Neural progenitor cell (in vitro differentiated cells): ENCODE data around the gene AKIRIN2. TPM values are rescaled to one million over a fixed set of nuclear protein-coding genes. Genes with fewer than 3 reads are reported as not detected.
A peak's percentile ranks its signal among the peaks of the same experiment; 100 is the strongest.
"Not testable (repeated sequence)": the region's sequence is repeated elsewhere in the genome, so short reads cannot be mapped to it uniquely, and the experiment has no call there.

ENCODE experiments used
- DNase-seq: peaks from one replicate; pipeline ENCODE4 v3.0.0-alpha.2; 2016; ENCODE audit warnings: low spot score
- H2AFZ ChIP-seq: fragments of 200-600 bp; sonication (generic); replicated peaks from 2 replicates; pipeline ENCODE4 v1.6.1; 2016; ENCODE audit warnings: antibody characterized with exemption
- H3F3A ChIP-seq: fragments of 200-600 bp; sonication (generic); 2 replicates; pipeline ENCODE4 v1.6.1; 2016; ENCODE audit warnings: antibody characterized with exemption, low read depth
- H3K27ac ChIP-seq: fragments of 200-600 bp; sonication (generic); 2 replicates; pipeline ENCODE4 v1.5.1; 2016; ENCODE audit warnings: mild to moderate bottlenecking
- H3K27me3 ChIP-seq: fragments of 200-600 bp; sonication (generic); 2 replicates; pipeline ENCODE4 v1.6.1; 2016; ENCODE audit warnings: mild to moderate bottlenecking, moderate library complexity
- H3K36me3 ChIP-seq: fragments of 200-600 bp; sonication (generic); 2 replicates; pipeline ENCODE4 v1.5.1; 2016
- H3K4me1 ChIP-seq: fragments of 200-600 bp; sonication (generic); 2 replicates; pipeline ENCODE4 v1.6.1; 2016; ENCODE audit warnings: mixed run types
- H3K4me2 ChIP-seq: fragments of 200-600 bp; sonication (generic); 2 replicates; pipeline ENCODE4 v1.6.1; 2016
- H3K4me3 ChIP-seq: fragments of 200-600 bp; sonication (generic); 2 replicates; pipeline ENCODE4 v1.5.1; 2016
- H3K79me2 ChIP-seq: fragments of 200-600 bp; sonication (generic); 2 replicates; pipeline ENCODE4 v1.6.1; 2016; ENCODE audit warnings: low read depth
- H3K9ac ChIP-seq: fragments of 200-600 bp; sonication (generic); 2 replicates; pipeline ENCODE4 v1.6.1; 2016
- H3K9me3 ChIP-seq: fragments of 200-600 bp; sonication (generic); 2 replicates; pipeline ENCODE4 v1.5.1; 2016; ENCODE audit warnings: low read depth
- H4K20me1 ChIP-seq: fragments of 200-600 bp; sonication (generic); 2 replicates; pipeline ENCODE4 v1.6.1; 2016; ENCODE audit warnings: low read depth
- H3K27ac Mint-ChIP-seq: 3 replicates; pipeline ENCODE4 v1.8.0; 2021; ENCODE audit warnings: mixed read lengths
- H3K27me3 Mint-ChIP-seq: 2 replicates; pipeline ENCODE4 v1.8.0; 2022; ENCODE audit warnings: low read depth, mild to moderate bottlenecking, inconsistent platforms, moderate library complexity, mixed read lengths; ENCODE audit not compliant: insufficient read depth
- H3K36me3 Mint-ChIP-seq: 3 replicates; pipeline ENCODE4 v1.8.0; 2021; ENCODE audit warnings: mixed read lengths
- H3K4me1 Mint-ChIP-seq: 3 replicates; pipeline ENCODE4 v1.8.0; 2021; ENCODE audit warnings: mixed read lengths
- H3K4me3 Mint-ChIP-seq: 3 replicates; pipeline ENCODE4 v1.8.0; 2021; ENCODE audit warnings: mild to moderate bottlenecking, moderate library complexity, mixed read lengths
- H3K9me3 Mint-ChIP-seq: 3 replicates; pipeline ENCODE4 v1.8.0; 2020; ENCODE audit warnings: mixed read lengths
- EZH2 ChIP-seq: fragments of 200-600 bp; sonication (generic); IDR thresholded peaks from 2 replicates; pipeline ENCODE4 v1.6.1; 2017; ENCODE audit warnings: antibody characterized with exemption, mild to moderate bottlenecking, moderate library complexity
- EZH2phosphoT487 ChIP-seq: fragments of 200-600 bp; sonication (generic); IDR thresholded peaks from 2 replicates; pipeline ENCODE4 v1.6.1; 2017; ENCODE audit warnings: antibody characterized with exemption
- total RNA-seq: library from RNA; depleted of rRNA; stranded (reverse); fragments of >200 nt; gene quantifications from 2 replicates; pipeline ENCODE4 v1.2.3, GENCODE V29; 2015; ENCODE audit warnings: low replicate concordance
- TF ChIP-seq, protein P1 (sequence below): fragments of 200-600 bp; sonication (generic); IDR thresholded peaks from 2 replicates; pipeline ENCODE4 v1.5.1; 2017; ENCODE audit warnings: antibody characterized with exemption, mild to moderate bottlenecking

Gene AKIRIN2
- total RNA-seq, 1 donor from 2014 or later: 76.7 TPM

DNA sequence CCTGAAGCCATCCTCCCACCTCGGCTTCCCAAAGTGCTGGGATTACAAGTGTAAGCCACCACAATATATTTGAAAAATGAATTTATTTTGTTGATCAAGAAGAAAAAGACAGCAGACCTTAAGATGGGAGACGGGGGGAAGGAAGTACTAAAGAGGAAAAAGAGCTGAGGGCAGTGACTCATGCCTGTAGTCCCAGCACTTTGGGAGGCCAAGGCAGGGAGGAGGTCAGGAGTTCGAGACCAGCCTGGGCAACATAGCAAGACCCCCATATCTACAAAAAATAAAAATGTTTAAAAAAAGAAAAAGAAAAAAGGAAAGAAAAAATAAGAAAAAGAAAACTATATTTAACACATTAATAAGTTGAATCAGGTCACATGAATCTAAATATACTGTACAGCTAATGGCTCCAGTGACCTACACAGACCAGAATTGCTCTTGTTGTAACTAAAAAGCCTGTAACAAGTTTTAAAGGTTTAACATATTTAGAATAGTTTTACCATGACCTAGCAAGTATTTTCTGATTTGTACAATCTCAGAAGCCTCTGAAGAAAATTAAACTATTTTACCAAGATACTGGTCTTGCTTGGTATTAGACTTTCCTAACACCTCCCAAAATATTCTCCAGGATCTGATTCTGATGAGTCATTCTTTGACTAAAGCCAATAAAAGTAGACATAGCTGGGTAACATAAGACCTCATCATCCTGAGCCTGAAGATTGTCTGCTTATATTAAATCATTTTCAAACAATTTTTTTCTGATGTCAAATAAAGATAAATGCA, 4.3 kb upstream of the AKIRIN2 start:
- Histone ChIP-seq H4K20me1 (peaks cover 3% of the 10 kb centered on the region), H3K4me2 (no peak overlapping the region), H3K36me3 (no peaks in the 10 kb centered on the region), H3K27me3 (no peaks in the 10 kb centered on the region), H3K4me3 (no peak overlapping the region), H3K4me1 (no peaks in the 10 kb centered on the region), H3K9me3 (no peaks in the 10 kb centered on the region), H3K9ac (no peak overlapping the region), H2AFZ (no peak overlapping the region), H3F3A (peaks cover 16% of the 10 kb centered on the region), H3K27ac (no peak overlapping the region), H3K79me2 (peaks cover 7% of the 10 kb centered on the region)
- TF ChIP-seq, protein P1, sequence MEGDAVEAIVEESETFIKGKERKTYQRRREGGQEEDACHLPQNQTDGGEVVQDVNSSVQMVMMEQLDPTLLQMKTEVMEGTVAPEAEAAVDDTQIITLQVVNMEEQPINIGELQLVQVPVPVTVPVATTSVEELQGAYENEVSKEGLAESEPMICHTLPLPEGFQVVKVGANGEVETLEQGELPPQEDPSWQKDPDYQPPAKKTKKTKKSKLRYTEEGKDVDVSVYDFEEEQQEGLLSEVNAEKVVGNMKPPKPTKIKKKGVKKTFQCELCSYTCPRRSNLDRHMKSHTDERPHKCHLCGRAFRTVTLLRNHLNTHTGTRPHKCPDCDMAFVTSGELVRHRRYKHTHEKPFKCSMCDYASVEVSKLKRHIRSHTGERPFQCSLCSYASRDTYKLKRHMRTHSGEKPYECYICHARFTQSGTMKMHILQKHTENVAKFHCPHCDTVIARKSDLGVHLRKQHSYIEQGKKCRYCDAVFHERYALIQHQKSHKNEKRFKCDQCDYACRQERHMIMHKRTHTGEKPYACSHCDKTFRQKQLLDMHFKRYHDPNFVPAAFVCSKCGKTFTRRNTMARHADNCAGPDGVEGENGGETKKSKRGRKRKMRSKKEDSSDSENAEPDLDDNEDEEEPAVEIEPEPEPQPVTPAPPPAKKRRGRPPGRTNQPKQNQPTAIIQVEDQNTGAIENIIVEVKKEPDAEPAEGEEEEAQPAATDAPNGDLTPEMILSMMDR: no peak
- TF ChIP-seq EZH2 (no peak), EZH2phosphoT487 (no peak)
- H3K4me1 Mint-ChIP-seq: peaks cover 8% of the 10 kb centered on the region
- H3K27ac Mint-ChIP-seq: no peak overlapping the region
- no peak for DNase-seq
- peaks cover 2% of the 10 kb centered on the region for H3K27me3 Mint-ChIP-seq
- no peaks in the 10 kb centered on the region for H3K36me3 Mint-ChIP-seq
- H3K4me3 Mint-ChIP-seq: no peak overlapping the region
- H3K9me3 Mint-ChIP-seq: no peaks in the 10 kb centered on the region

DNA sequence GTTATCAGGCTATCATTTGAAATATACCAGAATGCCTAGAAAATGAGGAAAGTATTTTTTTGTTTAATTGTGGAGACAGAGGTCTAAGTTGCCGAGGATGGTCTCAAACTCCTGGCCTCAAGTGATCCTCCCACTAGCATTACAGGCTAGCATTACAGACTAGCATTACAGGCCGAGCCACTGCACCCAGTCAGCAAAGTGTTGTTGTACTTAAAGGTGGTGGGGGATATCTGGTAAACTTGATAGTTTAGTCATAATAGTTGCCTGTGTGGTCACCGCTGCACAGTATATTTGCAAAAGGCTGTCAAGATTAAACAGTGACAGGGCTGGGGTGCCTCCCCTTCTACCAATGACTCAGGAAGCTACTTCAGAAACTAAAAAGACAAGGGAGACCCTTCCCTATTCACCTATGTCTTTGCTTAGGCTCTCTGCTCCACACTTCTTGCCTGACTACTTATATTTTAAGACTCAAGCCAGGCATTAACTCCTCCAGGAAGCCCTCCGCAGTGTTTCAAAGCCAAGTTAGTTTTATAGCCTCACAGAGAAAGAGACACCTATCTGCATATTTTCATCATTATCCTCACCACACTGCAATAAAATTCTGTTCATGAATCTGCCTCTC, 3.1 kb upstream of the AKIRIN2 start:
- H3K27me3 Mint-ChIP-seq: peaks cover 2% of the 10 kb centered on the region
- H3K27ac Mint-ChIP-seq: peak overlapping the region; percentile 10
- no peaks in the 10 kb centered on the region for H3K9me3 Mint-ChIP-seq
- H3K36me3 Mint-ChIP-seq: peaks cover 5% of the 10 kb centered on the region
- H3K4me1 Mint-ChIP-seq: peaks cover 8% of the 10 kb centered on the region
- Histone ChIP-seq H3K27ac (no peak overlapping the region), H3K79me2 (peaks cover 19% of the 10 kb centered on the region), H3K4me2 (no peak overlapping the region), H4K20me1 (peaks cover 15% of the 10 kb centered on the region), H3K4me1 (no peaks in the 10 kb centered on the region), H3K9me3 (no peaks in the 10 kb centered on the region), H3K9ac (no peak overlapping the region), H3K4me3 (no peak overlapping the region), H3F3A (peaks cover 16% of the 10 kb centered on the region), H3K36me3 (no peaks in the 10 kb centered on the region), H3K27me3 (no peaks in the 10 kb centered on the region), H2AFZ (no peak overlapping the region)
- TF ChIP-seq EZH2: no peak
- TF ChIP-seq EZH2phosphoT487: no peak
- TF ChIP-seq, protein P1: no peak
- DNase-seq: no peak
- H3K4me3 Mint-ChIP-seq: no peak overlapping the region

DNA sequence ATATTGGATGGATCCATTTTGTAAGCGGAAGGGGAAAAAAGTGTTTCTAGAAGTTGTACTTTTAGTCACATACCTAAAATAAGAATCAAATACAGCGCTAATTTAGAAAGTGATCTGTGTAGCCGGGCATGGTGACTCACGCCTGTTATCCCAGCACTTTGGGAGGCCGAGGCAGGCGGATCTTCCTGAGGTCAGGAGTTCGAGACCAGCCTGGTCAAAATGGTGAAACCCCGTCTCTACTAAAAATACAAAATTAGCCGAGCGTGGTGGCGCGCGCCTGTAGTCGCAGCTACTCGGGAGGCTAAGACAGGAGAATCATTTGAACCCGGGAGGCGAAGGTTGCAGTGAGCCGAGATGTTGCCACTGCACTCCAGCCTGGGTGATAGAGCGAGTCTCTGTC, 1.0 kb upstream of the AKIRIN2 start:
- peaks cover 16% of the 10 kb centered on the region for H3F3A ChIP-seq
- not testable (repeated sequence) for H3K9me3 ChIP-seq, H3K36me3 Mint-ChIP-seq, H3K9me3 Mint-ChIP-seq, H3K9ac ChIP-seq, H3K27me3 Mint-ChIP-seq, H3K36me3 ChIP-seq, H3K27me3 ChIP-seq, DNase-seq
- peak overlapping the region; percentile 93 for H3K4me3 ChIP-seq
- peaks cover 40% of the 10 kb centered on the region for H3K79me2 ChIP-seq
- H2AFZ ChIP-seq: peak overlapping the region; percentile 64
- peak overlapping the region; percentile 97 for H3K27ac ChIP-seq
- peak overlapping the region; percentile 99 for H3K4me3 Mint-ChIP-seq
- peak overlapping the region; percentile 79 for H3K4me2 ChIP-seq
- peaks cover 37% of the 10 kb centered on the region for H4K20me1 ChIP-seq
- H3K4me1 Mint-ChIP-seq: peaks cover 21% of the 10 kb centered on the region
- H3K27ac Mint-ChIP-seq: peak overlapping the region; percentile 96
- peaks cover 10% of the 10 kb centered on the region for H3K4me1 ChIP-seq

DNA sequence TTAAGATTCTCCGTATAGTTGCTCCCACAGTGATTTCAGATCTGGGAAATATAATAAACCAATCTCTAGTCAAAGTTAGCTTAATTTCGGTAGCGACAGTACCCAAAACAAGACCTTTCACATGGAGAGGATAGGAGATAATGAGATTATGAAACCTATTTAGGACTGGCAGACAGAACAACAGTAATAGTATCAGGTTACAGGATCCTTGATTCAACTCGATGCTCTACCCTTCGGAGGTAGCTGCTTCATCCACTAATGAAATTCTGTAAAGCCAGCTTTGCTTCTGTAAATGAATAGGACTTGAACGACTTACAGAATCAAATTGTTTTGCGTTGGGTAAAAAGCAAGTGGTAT, 534 bp upstream of the AKIRIN2 start:
- TF ChIP-seq, protein P1: no peak
- TF ChIP-seq EZH2phosphoT487 (no peak), EZH2 (no peak)
- H3K79me2 ChIP-seq: peaks cover 45% of the 10 kb centered on the region
- H2AFZ ChIP-seq: peak overlapping the region; percentile 64
- Mint-ChIP-seq H3K36me3 (peaks cover 8% of the 10 kb centered on the region), H3K4me3 (peak overlapping the region; percentile 99), H3K27ac (peak overlapping the region; percentile 96), H3K9me3 (no peaks in the 10 kb centered on the region), H3K27me3 (peaks cover 2% of the 10 kb centered on the region), H3K4me1 (peaks cover 26% of the 10 kb centered on the region)
- no peaks in the 10 kb centered on the region for H3K36me3 ChIP-seq
- H3K4me1 ChIP-seq: peaks cover 15% of the 10 kb centered on the region
- H3K9ac ChIP-seq: no peak overlapping the region
- H3K9me3 ChIP-seq: no peaks in the 10 kb centered on the region
- H4K20me1 ChIP-seq: peaks cover 41% of the 10 kb centered on the region
- peak overlapping the region; percentile 97 for H3K27ac ChIP-seq
- H3K4me2 ChIP-seq: peak overlapping the region; percentile 79
- H3K27me3 ChIP-seq: no peaks in the 10 kb centered on the region
- peaks cover 17% of the 10 kb centered on the region for H3F3A ChIP-seq
- DNase-seq: peak; percentile 84
- H3K4me3 ChIP-seq: peak overlapping the region; percentile 93
